ENCODE measurements around the gene AFMID.
A peak's percentile ranks its signal among the peaks of the same experiment; 100 is the strongest.

AFMID gene

DNA sequence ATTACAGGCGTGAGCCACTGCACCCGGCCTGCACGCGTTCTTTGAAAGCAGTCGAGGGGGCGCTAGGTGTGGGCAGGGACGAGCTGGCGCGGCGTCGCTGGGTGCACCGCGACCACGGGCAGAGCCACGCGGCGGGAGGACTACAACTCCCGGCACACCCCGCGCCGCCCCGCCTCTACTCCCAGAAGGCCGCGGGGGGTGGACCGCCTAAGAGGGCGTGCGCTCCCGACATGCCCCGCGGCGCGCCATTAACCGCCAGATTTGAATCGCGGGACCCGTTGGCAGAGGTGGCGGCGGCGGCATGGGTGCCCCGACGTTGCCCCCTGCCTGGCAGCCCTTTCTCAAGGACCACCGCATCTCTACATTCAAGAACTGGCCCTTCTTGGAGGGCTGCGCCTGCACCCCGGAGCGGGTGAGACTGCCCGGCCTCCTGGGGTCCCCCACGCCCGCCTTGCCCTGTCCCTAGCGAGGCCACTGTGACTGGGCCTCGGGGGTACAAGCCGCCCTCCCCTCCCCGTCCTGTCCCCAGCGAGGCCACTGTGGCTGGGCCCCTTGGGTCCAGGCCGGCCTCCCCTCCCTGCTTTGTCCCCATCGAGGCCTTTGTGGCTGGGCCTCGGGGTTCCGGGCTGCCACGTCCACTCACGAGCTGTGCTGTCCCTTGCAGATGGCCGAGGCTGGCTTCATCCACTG is 27.0 kb downstream of the AFMID start, which contains the start of gene BIRC5 (continued):
- no peak for TF ChIP-seq ZNF292 (tag by site-specific recombination; IDR thresholded peaks at IDR 0.05; ENCODE audit: borderline replicate concordance, low read depth)
- TF ChIP-seq ZNF394 (tag by site-specific recombination; IDR thresholded peaks at IDR 0.05; ENCODE audit: borderline replicate concordance) = peak; percentile 45; the same call in 1 of the 2 replicates
- peak; percentile 100 for TF ChIP-seq ZNF76 (tag by site-specific recombination; IDR thresholded peaks at IDR 0.05; ENCODE audit: borderline replicate concordance, low read depth)
- TF ChIP-seq ZNF558 (tag by site-specific recombination; IDR thresholded peaks at IDR 0.05) = no peak
- peak; percentile 87 for TF ChIP-seq GLIS1 (tag by site-specific recombination; IDR thresholded peaks at IDR 0.05)
- TF ChIP-seq PRDM1 (tag by site-specific recombination; IDR thresholded peaks at IDR 0.05) = no peak
- peak; percentile 93 for TF ChIP-seq KLF9 (tag by site-specific recombination; IDR thresholded peaks at IDR 0.05; ENCODE audit: low read depth)
- TF ChIP-seq OSR2 (tag by site-specific recombination; IDR thresholded peaks at IDR 0.05) = no peak
- no peak; the same call in 1 of the 2 replicates for TF ChIP-seq ZNF600 (tag by site-specific recombination; IDR thresholded peaks at IDR 0.05)
- TF ChIP-seq, protein P1, sequence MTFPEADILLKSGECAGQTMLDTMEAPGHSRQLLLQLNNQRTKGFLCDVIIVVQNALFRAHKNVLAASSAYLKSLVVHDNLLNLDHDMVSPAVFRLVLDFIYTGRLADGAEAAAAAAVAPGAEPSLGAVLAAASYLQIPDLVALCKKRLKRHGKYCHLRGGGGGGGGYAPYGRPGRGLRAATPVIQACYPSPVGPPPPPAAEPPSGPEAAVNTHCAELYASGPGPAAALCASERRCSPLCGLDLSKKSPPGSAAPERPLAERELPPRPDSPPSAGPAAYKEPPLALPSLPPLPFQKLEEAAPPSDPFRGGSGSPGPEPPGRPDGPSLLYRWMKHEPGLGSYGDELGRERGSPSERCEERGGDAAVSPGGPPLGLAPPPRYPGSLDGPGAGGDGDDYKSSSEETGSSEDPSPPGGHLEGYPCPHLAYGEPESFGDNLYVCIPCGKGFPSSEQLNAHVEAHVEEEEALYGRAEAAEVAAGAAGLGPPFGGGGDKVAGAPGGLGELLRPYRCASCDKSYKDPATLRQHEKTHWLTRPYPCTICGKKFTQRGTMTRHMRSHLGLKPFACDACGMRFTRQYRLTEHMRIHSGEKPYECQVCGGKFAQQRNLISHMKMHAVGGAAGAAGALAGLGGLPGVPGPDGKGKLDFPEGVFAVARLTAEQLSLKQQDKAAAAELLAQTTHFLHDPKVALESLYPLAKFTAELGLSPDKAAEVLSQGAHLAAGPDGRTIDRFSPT (tag by site-specific recombination; IDR thresholded peaks at IDR 0.05) = peak; percentile 100
- peak; percentile 69; the same call in 1 of the 2 replicates for TF ChIP-seq ZNF24 (tag by site-specific recombination; IDR thresholded peaks at IDR 0.05)
- TF ChIP-seq, protein P2, sequence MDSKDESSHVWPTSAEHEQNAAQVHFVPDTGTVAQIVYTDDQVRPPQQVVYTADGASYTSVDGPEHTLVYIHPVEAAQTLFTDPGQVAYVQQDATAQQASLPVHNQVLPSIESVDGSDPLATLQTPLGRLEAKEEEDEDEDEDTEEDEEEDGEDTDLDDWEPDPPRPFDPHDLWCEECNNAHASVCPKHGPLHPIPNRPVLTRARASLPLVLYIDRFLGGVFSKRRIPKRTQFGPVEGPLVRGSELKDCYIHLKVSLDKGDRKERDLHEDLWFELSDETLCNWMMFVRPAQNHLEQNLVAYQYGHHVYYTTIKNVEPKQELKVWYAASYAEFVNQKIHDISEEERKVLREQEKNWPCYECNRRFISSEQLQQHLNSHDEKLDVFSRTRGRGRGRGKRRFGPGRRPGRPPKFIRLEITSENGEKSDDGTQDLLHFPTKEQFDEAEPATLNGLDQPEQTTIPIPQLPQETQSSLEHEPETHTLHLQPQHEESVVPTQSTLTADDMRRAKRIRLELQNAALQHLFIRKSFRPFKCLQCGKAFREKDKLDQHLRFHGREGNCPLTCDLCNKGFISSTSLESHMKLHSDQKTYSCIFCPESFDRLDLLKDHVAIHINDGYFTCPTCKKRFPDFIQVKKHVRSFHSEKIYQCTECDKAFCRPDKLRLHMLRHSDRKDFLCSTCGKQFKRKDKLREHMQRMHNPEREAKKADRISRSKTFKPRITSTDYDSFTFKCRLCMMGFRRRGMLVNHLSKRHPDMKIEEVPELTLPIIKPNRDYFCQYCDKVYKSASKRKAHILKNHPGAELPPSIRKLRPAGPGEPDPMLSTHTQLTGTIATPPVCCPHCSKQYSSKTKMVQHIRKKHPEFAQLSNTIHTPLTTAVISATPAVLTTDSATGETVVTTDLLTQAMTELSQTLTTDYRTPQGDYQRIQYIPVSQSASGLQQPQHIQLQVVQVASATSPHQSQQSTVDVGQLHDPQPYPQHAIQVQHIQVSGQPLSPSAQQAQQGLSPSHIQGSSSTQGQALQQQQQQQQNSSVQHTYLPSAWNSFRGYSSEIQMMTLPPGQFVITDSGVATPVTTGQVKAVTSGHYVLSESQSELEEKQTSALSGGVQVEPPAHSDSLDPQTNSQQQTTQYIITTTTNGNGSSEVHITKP (tag by site-specific recombination; IDR thresholded peaks at IDR 0.05) = peak; percentile 79
- peak; percentile 45; the same call in 1 of the 2 replicates for TF ChIP-seq ZNF629 (tag by site-specific recombination; IDR thresholded peaks at IDR 0.05)
- TF ChIP-seq, protein P3, sequence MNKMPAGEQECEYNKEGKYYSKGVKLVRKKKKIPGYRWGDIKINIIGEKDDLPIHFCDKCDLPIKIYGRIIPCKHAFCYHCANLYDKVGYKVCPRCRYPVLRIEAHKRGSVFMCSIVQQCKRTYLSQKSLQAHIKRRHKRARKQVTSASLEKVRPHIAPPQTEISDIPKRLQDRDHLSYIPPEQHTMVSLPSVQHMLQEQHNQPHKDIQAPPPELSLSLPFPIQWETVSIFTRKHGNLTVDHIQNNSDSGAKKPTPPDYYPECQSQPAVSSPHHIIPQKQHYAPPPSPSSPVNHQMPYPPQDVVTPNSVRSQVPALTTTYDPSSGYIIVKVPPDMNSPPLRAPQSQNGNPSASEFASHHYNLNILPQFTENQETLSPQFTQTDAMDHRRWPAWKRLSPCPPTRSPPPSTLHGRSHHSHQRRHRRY (tag by site-specific recombination; IDR thresholded peaks at IDR 0.05) = no peak
- peak; percentile 92; the same call in 1 of the 2 replicates for TF ChIP-seq ZNF391 (tag by site-specific recombination; IDR thresholded peaks at IDR 0.05; ENCODE audit: borderline replicate concordance, low read depth)
- TF ChIP-seq, protein P4, sequence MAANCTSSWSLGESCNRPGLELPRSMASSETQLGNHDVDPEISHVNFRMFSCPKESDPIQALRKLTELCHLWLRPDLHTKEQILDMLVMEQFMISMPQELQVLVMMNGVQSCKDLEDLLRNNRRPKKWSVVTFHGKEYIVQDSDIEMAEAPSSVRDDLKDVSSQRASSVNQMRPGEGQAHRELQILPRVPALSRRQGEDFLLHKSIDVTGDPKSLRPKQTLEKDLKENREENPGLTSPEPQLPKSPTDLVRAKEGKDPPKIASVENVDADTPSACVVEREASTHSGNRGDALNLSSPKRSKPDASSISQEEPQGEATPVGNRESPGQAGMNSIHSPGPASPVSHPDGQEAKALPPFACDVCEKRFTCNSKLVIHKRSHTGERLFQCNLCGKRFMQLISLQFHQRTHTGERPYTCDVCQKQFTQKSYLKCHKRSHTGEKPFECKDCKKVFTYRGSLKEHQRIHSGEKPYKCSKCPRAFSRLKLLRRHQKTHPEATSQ (tag by site-specific recombination; IDR thresholded peaks at IDR 0.05) = no peak
- TF ChIP-seq, protein P5, sequence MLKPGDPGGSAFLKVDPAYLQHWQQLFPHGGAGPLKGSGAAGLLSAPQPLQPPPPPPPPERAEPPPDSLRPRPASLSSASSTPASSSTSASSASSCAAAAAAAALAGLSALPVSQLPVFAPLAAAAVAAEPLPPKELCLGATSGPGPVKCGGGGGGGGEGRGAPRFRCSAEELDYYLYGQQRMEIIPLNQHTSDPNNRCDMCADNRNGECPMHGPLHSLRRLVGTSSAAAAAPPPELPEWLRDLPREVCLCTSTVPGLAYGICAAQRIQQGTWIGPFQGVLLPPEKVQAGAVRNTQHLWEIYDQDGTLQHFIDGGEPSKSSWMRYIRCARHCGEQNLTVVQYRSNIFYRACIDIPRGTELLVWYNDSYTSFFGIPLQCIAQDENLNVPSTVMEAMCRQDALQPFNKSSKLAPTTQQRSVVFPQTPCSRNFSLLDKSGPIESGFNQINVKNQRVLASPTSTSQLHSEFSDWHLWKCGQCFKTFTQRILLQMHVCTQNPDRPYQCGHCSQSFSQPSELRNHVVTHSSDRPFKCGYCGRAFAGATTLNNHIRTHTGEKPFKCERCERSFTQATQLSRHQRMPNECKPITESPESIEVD (tag by site-specific recombination; IDR thresholded peaks at IDR 0.05) = no peak
- TF ChIP-seq ZNF610 (tag by site-specific recombination; IDR thresholded peaks at IDR 0.05; ENCODE audit: borderline replicate concordance) = 0 out of 2 replicates have a peak, but pooled peaks have one; percentile 46
- TF ChIP-seq ZNF830 (tag by site-specific recombination; IDR thresholded peaks at IDR 0.05; ENCODE audit: low read depth) = no peak
- TF ChIP-seq ZNF10 (tag by site-specific recombination; IDR thresholded peaks at IDR 0.05) = no peak
- TF ChIP-seq BCL11A (tag by site-specific recombination; IDR thresholded peaks at IDR 0.05; ENCODE audit: low read depth) = no peak
- TF ChIP-seq ZNF341 (tag by site-specific recombination; IDR thresholded peaks at IDR 0.05; ENCODE audit: low read depth) = no peak
- peak; percentile 88 for TF ChIP-seq KLF1 (tag by site-specific recombination; IDR thresholded peaks at IDR 0.05)
- TF ChIP-seq ZBTB21 (tag by site-specific recombination; IDR thresholded peaks at IDR 0.05) = no peak; the same call in 1 of the 2 replicates
- TF ChIP-seq KLF8 (tag by site-specific recombination; IDR thresholded peaks at IDR 0.05) = peak; percentile 99
- no peak for TF ChIP-seq ZNF248 (tag by site-specific recombination; IDR thresholded peaks at IDR 0.05)
- TF ChIP-seq ZFP37 (tag by site-specific recombination; IDR thresholded peaks at IDR 0.05) = peak; percentile 74; the same call in 1 of the 2 replicates
- TF ChIP-seq ZEB2 (tag by site-specific recombination; IDR thresholded peaks at IDR 0.05) = peak; percentile 53
